HL-60 (cell line): ENCODE data around the gene SETD1B.

Experiments used
- DNase-seq, 2 experiments: peaks; one replicate each; pipeline ENCODE4 v3.0.0-alpha.2; 2010 to 2020; ENCODE audit warnings: low read depth in 1 of 2, low spot score in 1 of 2
- H3K27ac ChIP-seq: fragments of 250-450 bp; sonication (Bioruptor Pico); replicated peaks from 2 replicates; pipeline ENCODE4 v1.5.1; 2020; ENCODE audit warnings: mild to moderate bottlenecking, moderate library complexity
- H3K27me3 ChIP-seq: fragments of 250-450 bp; sonication (Bioruptor Pico); 2 replicates; pipeline ENCODE4 v1.5.1; 2021; ENCODE audit warnings: mild to moderate bottlenecking, moderate library complexity; ENCODE audit not compliant: insufficient read depth, poor library complexity, severe bottlenecking
- H3K4me3 ChIP-seq: replicated peaks from 2 replicates; pipeline ENCODE4 v1.5.1; 2011; ENCODE audit warnings: mild to moderate bottlenecking, control low read depth, low read length; ENCODE audit not compliant: insufficient read depth
- GABPA ChIP-seq: IDR thresholded peaks from 2 replicates; pipeline ENCODE4 v1.6.1; 2012; ENCODE audit warnings: low read depth
- POLR2AphosphoS5 ChIP-seq: IDR thresholded peaks from 2 replicates; pipeline ENCODE4 v1.6.1; 2012; ENCODE audit warnings: low read depth
- SPI1 ChIP-seq: IDR thresholded peaks from 2 replicates; pipeline ENCODE4 v1.6.1; 2012; ENCODE audit warnings: low read depth, mild to moderate bottlenecking, borderline replicate concordance
- TF ChIP-seq, protein P1 (sequence below): IDR thresholded peaks from 2 replicates; pipeline ENCODE4 v1.6.1; 2012; ENCODE audit warnings: low read depth; ENCODE audit not compliant: insufficient replicate concordance
- TF ChIP-seq, protein P2 (sequence below): IDR thresholded peaks from one replicate; pipeline ENCODE4 v1.5.1; 2011; ENCODE audit warnings: low read length, control low read depth, inconsistent platforms; ENCODE audit not compliant: insufficient read depth

Gene SETD1B

DNA sequence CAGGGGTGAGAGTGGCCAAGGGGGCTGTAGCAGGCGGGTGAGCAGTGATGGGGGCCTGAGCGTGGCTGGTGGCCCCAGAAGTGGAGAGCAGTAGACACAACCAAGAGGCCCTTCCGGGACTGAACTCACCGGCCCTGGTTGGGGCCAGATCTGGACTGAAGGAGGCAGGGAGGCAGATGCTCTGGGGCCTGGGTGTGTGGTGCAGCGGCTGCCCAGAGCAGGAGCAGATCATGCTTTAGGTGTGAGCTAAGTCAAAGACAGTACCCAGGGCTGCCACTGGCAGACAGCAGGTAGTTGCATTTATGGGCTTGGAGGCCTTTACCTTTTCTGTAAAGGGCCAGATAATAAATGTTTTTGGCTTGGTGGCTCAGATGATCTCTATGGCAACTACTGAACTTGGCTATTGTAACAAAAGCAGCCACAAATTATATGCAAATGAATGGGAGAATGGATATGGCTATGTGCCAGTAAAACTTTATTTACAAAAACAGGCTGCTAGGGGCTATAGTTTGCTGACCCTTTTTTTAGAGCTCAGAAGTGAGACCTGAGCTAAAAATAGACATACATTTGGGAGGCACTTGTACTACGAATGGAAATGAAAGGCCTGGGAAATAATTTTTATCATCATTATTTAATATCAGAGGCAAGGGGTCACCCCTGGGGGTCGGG lies 25.6 kb downstream of the SETD1B start:
- Histone ChIP-seq H3K4me3 (no peak overlapping the region), H3K27me3 (no peaks in the 10 kb centered on the region), H3K27ac (no peak overlapping the region)
- TF ChIP-seq POLR2AphosphoS5 (no peak), GABPA (no peak)
- DNase-seq = no peak

DNA sequence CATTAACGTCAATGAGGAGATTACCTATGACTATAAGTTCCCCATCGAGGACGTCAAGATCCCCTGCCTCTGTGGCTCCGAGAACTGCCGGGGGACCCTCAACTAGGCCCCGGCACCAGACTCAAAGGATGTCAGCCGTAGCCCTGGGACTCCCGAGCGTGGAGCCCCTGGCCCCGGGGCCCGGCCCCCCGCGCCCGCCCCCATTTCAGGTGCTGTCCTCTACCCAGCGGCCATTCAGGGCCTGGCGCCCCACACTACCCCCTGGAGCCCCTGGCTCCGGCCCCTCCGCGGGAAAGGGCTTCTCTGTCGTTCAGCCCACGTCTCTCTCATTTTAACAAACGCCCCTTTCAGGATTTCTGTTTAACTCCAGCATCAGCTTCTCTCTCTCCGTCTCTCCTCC lies 26.3 kb downstream of the SETD1B start:
- Histone ChIP-seq H3K27me3 (no peaks in the 10 kb centered on the region), H3K27ac (no peak overlapping the region), H3K4me3 (no peak overlapping the region)
- no peak for DNase-seq
- TF ChIP-seq GABPA (no peak), POLR2AphosphoS5 (no peak), SPI1 (no peak)
- TF ChIP-seq, protein P1, sequence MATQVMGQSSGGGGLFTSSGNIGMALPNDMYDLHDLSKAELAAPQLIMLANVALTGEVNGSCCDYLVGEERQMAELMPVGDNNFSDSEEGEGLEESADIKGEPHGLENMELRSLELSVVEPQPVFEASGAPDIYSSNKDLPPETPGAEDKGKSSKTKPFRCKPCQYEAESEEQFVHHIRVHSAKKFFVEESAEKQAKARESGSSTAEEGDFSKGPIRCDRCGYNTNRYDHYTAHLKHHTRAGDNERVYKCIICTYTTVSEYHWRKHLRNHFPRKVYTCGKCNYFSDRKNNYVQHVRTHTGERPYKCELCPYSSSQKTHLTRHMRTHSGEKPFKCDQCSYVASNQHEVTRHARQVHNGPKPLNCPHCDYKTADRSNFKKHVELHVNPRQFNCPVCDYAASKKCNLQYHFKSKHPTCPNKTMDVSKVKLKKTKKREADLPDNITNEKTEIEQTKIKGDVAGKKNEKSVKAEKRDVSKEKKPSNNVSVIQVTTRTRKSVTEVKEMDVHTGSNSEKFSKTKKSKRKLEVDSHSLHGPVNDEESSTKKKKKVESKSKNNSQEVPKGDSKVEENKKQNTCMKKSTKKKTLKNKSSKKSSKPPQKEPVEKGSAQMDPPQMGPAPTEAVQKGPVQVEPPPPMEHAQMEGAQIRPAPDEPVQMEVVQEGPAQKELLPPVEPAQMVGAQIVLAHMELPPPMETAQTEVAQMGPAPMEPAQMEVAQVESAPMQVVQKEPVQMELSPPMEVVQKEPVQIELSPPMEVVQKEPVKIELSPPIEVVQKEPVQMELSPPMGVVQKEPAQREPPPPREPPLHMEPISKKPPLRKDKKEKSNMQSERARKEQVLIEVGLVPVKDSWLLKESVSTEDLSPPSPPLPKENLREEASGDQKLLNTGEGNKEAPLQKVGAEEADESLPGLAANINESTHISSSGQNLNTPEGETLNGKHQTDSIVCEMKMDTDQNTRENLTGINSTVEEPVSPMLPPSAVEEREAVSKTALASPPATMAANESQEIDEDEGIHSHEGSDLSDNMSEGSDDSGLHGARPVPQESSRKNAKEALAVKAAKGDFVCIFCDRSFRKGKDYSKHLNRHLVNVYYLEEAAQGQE = no peak
- TF ChIP-seq, protein P2, sequence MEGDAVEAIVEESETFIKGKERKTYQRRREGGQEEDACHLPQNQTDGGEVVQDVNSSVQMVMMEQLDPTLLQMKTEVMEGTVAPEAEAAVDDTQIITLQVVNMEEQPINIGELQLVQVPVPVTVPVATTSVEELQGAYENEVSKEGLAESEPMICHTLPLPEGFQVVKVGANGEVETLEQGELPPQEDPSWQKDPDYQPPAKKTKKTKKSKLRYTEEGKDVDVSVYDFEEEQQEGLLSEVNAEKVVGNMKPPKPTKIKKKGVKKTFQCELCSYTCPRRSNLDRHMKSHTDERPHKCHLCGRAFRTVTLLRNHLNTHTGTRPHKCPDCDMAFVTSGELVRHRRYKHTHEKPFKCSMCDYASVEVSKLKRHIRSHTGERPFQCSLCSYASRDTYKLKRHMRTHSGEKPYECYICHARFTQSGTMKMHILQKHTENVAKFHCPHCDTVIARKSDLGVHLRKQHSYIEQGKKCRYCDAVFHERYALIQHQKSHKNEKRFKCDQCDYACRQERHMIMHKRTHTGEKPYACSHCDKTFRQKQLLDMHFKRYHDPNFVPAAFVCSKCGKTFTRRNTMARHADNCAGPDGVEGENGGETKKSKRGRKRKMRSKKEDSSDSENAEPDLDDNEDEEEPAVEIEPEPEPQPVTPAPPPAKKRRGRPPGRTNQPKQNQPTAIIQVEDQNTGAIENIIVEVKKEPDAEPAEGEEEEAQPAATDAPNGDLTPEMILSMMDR = no peak

DNA sequence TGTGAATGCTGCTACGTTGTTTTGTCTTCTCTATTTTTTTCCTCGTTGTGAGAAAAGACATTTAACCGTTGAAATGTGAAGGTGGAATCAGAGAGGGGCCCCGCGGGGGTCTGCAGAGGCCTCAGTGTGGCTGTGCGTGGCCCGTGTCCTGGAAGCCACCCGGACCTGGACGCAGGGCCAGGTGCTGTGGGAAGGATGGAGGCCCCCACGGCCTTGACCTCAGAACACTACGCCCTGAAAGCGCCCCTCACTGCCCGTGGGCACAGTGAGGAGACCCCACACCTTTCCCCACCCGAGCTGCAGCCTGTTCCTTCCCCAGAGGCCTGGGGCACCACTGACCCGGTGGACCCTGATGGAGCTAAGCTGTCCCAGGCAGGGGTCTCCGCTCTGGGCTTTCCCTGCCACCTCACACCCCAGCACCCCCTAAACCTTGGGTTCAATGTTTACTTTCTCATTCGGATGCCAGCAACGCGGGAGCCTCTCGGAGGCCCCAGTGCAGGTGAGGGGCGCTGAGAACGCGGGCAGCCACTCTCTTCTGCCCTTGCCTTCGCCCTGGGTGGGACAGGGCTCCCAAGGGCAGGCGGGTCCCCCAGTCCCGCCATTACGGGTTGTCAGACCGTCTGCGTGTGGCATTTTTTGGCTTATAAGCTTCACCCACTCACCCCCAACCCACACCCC lies 26.9 kb downstream of the SETD1B start:
- no peak for DNase-seq
- peak overlapping the region; percentile 68 for H3K27ac ChIP-seq
- TF ChIP-seq GABPA = no peak
- no peak overlapping the region for H3K4me3 ChIP-seq
- H3K27me3 ChIP-seq = no peaks in the 10 kb centered on the region

DNA sequence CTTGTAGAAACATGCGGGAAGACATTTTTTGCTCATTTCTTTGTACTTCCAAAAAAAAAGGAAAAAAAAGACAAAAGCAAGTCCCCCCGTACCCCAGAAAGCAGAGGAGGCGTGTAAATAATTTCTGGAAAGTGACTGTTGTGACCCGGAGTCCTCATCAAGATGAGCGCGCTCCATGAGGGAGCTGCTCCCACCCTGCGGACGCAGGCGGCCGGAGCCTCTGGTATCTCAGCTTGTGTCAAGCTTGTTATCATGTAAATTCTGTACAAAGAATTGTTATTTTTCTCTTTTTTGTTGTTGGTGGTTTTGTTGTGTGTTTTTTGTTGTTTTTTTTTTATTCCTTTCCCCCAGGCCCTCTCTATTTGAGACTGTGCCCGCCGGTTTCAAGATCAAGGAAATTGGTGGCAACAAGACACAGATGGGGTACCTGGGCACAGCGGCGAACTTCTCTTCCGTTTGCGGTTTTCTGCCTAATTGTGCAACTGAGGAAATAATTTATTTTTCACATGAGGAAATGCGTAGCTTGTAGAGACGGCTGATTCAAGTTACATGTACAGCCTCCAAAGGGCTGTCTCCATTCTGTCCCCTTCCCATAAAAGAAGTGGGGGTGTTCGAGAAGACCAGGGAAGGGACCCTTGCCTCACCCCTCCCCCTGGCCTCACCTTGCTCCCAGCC lies 27.9 kb downstream of the SETD1B start:
- Histone ChIP-seq H3K27me3 (no peaks in the 10 kb centered on the region), H3K4me3 (no peak overlapping the region), H3K27ac (peak overlapping the region; percentile 68)
- TF ChIP-seq POLR2AphosphoS5 (no peak), SPI1 (peak; percentile 36; the same call in 1 of the 2 replicates)
- peak; percentile 63 to 76 for DNase-seq

DNA sequence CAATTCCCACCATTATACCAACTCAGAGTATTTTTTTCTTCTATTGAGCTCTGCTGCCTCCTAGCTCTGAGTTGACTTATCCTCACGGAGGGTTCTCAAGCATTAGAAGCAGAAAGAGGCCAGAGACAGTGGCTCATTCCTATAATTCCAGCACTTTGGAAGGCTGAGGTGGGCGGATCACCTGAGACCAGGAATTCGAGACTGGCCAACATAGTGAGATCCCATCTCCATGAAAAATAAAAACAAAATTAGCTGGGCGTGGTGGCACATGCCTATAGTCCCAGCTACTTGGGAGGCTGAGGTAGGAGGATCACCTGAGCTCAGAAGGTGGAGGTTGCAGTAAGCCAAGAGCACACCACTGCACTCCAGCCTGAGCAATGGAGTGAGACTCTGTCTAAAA lies 33.9 kb downstream of the SETD1B start:
- TF ChIP-seq POLR2AphosphoS5 = no peak
- TF ChIP-seq, protein P2 = no peak
- TF ChIP-seq SPI1 = no peak
- TF ChIP-seq, protein P1 = no peak
- no peak for TF ChIP-seq GABPA
- Histone ChIP-seq H3K27ac (no peak overlapping the region), H3K27me3 (no peaks in the 10 kb centered on the region), H3K4me3 (no peak overlapping the region)
- no peak for DNase-seq
